Measurements from ENCODE around the gene EPB41L5. TPM values are rescaled to one million over a fixed set of nuclear protein-coding genes. Genes with fewer than 3 reads are reported as not detected.
A peak's percentile ranks its signal among the peaks of the same experiment; 100 is the strongest.

The EPB41L5 gene
- total and polyA plus RNA-seq, 8 donors, result 5.3 to 64.5 (median 28.5) TPM

DNA sequence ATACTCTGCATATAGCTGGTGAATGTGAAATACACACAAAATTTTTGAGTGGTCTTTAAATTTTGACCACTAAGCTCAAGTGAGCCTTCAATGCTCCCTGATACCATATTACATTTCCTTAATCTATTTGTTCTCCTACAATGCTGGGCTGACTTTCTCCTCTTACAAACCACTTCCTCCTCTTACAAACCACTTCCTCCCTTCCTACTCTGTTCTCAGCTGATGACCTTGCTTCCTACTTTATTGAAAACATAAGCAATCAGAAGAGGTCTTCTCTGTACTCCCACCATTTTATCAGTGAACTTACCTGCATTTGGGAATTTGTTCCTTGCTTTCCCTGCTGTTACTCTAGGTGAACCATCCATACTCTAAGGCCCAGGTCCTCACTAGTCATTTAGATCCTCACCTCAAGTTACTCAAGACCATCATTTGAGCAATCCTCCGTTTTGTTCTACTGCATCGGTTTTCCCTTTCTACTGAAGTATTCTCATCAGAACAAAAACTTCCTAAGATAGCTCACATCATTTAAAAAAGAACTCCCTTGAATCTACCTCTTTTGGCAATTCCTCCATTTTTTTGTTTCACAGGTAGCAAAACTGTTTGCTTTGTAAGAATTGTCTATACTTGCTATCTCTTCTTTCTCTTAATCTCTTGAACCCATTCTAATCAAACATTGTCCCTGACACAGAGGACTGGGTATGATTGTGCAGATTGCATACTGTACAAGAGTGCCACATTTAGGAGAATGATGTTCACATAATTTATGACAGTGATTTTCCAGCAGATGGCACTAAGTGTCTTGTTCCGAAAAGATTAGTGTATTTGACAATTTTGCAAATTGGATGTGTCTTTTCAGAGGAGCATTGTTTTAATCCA lies 96.5 kb downstream of the EPB41L5 start:
- H3K9me3 ChIP-seq, result no peaks in the 10 kb centered on the region
- TF ChIP-seq CTCF (IDR thresholded peaks at IDR 0.05) (no peak), POLR2A (IDR thresholded peaks at IDR 0.05) (no peak), POLR2AphosphoS5 (IDR thresholded peaks at IDR 0.05) (no peak), EP300 (IDR thresholded peaks at IDR 0.05) (no peak)
- H3K4me3 ChIP-seq, result no peak overlapping the region
- WGBS, 5 donors, result 69 to 85% (median 82%) methylated on average over 3 of the region's 3 CpGs
- H3K27me3 ChIP-seq, result no peaks in the 10 kb centered on the region
- H3K36me3 ChIP-seq, result peaks cover 0 to 10% (median 0%) of the 10 kb centered on the region in 4 donors
- peak overlapping the region in 2 of 5 donors; percentile 17 to 61 for H3K27ac ChIP-seq
- peaks cover 16 to 28% (median 25%) of the 10 kb centered on the region in 4 donors for H3K4me1 ChIP-seq
- intact Hi-C loops (cut with DNase I; ENCODE audit: low total_unique reads), result no loop called here
- DNase-seq, result peak in 1 of 2 donors; percentile 40

GRCh38 chr2:120110062-120110362 lies 97.1 kb downstream of the EPB41L5 start:
- Histone ChIP-seq H3K9me3 (no peaks in the 10 kb centered on the region), H3K36me3 (peaks cover 0 to 7% (median 0%) of the 10 kb centered on the region in 4 donors), H3K27ac (no peak overlapping the region), H3K27me3 (no peaks in the 10 kb centered on the region), H3K4me3 (no peak overlapping the region), H3K4me1 (peaks cover 16 to 28% (median 25%) of the 10 kb centered on the region in 4 donors)
- TF ChIP-seq POLR2A (IDR thresholded peaks at IDR 0.05) (no peak), EP300 (IDR thresholded peaks at IDR 0.05) (no peak), POLR2AphosphoS5 (IDR thresholded peaks at IDR 0.05) (no peak)
- intact Hi-C loops (cut with DNase I; ENCODE audit: low total_unique reads), result no loop called here
- no peak for DNase-seq
- 92 to 94% (median 93%) methylated on average over 3 of the region's 3 CpGs for WGBS, 5 donors

DNA sequence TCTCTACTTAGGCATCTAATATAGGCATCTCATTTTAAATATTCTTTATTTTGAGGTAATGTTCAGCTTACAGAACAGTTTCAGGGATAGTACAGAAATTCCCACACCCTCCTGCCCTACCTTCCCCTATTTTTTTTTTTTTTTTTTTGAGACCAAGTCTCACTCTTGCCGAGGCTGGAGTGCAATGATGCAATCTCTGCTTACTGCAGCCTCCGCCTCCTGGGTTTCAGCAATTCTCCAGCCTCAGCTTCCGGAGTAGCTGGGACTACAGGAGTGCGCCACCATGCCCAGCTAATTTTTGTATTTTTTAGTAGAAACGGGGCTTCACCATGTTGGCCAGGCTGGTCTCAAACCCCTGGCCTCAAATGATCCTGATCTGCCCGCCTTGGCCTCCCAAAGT lies 97.6 kb downstream of the EPB41L5 start:
- H3K9me3 ChIP-seq, result no peaks in the 10 kb centered on the region
- no peaks in the 10 kb centered on the region for H3K27me3 ChIP-seq
- peaks cover 16 to 28% (median 25%) of the 10 kb centered on the region in 4 donors for H3K4me1 ChIP-seq
- intact Hi-C loops (cut with DNase I; ENCODE audit: low total_unique reads), result no loop called here
- no peak for DNase-seq
- H3K4me3 ChIP-seq, result no peak overlapping the region
- 86 to 95% (median 91%) methylated on average over 6 of the region's 6 CpGs for WGBS, 5 donors
- H3K36me3 ChIP-seq, result peaks cover 0 to 4% (median 0%) of the 10 kb centered on the region in 4 donors
- no peak overlapping the region for H3K27ac ChIP-seq
- no peak for TF ChIP-seq CTCF (IDR thresholded peaks at IDR 0.05)
- TF ChIP-seq EP300 (IDR thresholded peaks at IDR 0.05), result no peak
- TF ChIP-seq POLR2A (IDR thresholded peaks at IDR 0.05), result no peak
- no peak for TF ChIP-seq POLR2AphosphoS5 (IDR thresholded peaks at IDR 0.05)

DNA sequence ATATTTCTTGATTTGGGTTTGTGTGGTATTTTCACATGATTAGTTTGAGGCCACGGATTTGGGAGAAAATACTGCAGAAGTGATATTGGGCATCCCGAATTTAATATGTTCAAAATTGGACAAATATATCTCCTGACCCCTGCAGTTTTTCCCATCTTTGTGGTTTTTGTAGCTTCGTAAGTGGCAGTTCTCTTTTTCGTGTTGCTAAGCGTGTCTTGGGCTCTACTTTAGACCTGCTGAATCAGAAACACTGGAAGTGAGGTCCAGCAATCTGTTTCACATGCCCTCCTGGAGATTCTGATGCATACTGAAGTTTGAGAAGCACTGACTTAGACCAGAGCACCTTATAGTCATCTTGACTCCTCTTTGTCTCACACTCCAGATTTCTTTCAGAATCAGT lies 98.3 kb downstream of the EPB41L5 start:
- Histone ChIP-seq H3K4me1 (peaks cover 16 to 28% (median 25%) of the 10 kb centered on the region in 4 donors), H3K4me3 (no peak overlapping the region), H3K9me3 (no peaks in the 10 kb centered on the region), H3K27me3 (no peaks in the 10 kb centered on the region), H3K27ac (no peak overlapping the region), H3K36me3 (no peaks in the 10 kb centered on the region)
- intact Hi-C loops (cut with DNase I; ENCODE audit: low total_unique reads), result no loop called here
- TF ChIP-seq POLR2A (IDR thresholded peaks at IDR 0.05), result no peak
- no peak for TF ChIP-seq EP300 (IDR thresholded peaks at IDR 0.05)
- TF ChIP-seq POLR2AphosphoS5 (IDR thresholded peaks at IDR 0.05), result no peak
- TF ChIP-seq CTCF (IDR thresholded peaks at IDR 0.05), result no peak
- no peak for DNase-seq
- 83 to 93% (median 86%) methylated on average over 5 of the region's 5 CpGs for WGBS, 5 donors

GRCh38 chr2:120118018-120118417 lies 105.1 kb downstream of the EPB41L5 start:
- intact Hi-C loops (cut with DNase I; ENCODE audit: low total_unique reads), result no loop called here
- H3K27ac ChIP-seq, result no peak overlapping the region
- no peaks in the 10 kb centered on the region for H3K27me3 ChIP-seq
- H3K9me3 ChIP-seq, result no peaks in the 10 kb centered on the region
- H3K4me3 ChIP-seq, result no peak overlapping the region
- no peak for TF ChIP-seq CTCF (IDR thresholded peaks at IDR 0.05)
- TF ChIP-seq POLR2AphosphoS5 (IDR thresholded peaks at IDR 0.05), result no peak
- TF ChIP-seq POLR2A (IDR thresholded peaks at IDR 0.05), result no peak
- TF ChIP-seq EP300 (IDR thresholded peaks at IDR 0.05), result no peak
- no peak for DNase-seq
- 77 to 88% (median 84%) methylated on average over 3 of the region's 3 CpGs for WGBS, 5 donors
- H3K36me3 ChIP-seq, result peaks cover 0 to 6% (median 0%) of the 10 kb centered on the region in 4 donors
- H3K4me1 ChIP-seq, result no peaks in the 10 kb centered on the region

Data from stomach (tissue), 9 donors.